Mesothelial cell of epicardium (in vitro differentiated cells): ENCODE measurements around the gene ZNF83. TPM values are rescaled to one million over a fixed set of nuclear protein-coding genes. Genes with fewer than 3 reads are reported as not detected.
A peak's percentile ranks its signal among the peaks of the same experiment; 100 is the strongest.
"Not testable (repeated sequence)": the region's sequence is repeated elsewhere in the genome, so short reads cannot be mapped to it uniquely, and the experiment has no call there.

Experiments
- DNase-seq, 2 experiments: peaks; one replicate each; pipeline ENCODE4 v3.0.0; 2021; ENCODE audit warnings: low spot score in 2 of 2; ENCODE audit not compliant: unreplicated experiment in 2 of 2
- H3K27ac Mint-ChIP-seq: 2 replicates; pipeline ENCODE4 v1.8.0; 2021; ENCODE audit warnings: mixed read lengths
- H3K27me3 Mint-ChIP-seq: 2 replicates; pipeline ENCODE4 v1.8.0; 2021; ENCODE audit warnings: low read depth, mixed read lengths
- H3K36me3 Mint-ChIP-seq: 2 replicates; pipeline ENCODE4 v1.8.0; 2021; ENCODE audit warnings: mixed read lengths
- H3K4me1 Mint-ChIP-seq: 2 replicates; pipeline ENCODE4 v1.8.0; 2021; ENCODE audit warnings: mixed read lengths
- H3K4me3 Mint-ChIP-seq: 2 replicates; pipeline ENCODE4 v1.8.0; 2021; ENCODE audit warnings: mild to moderate bottlenecking, moderate library complexity, mixed read lengths
- H3K9me3 Mint-ChIP-seq: 2 replicates; pipeline ENCODE4 v1.8.0; 2021; ENCODE audit warnings: mixed read lengths
- CTCF ChIP-seq: fragments of 200-600 bp; sonication (generic); IDR thresholded peaks from one replicate; pipeline ENCODE4 v1.5.0; 2021; ENCODE audit warnings: antibody characterized with exemption; ENCODE audit not compliant: unreplicated experiment
- total RNA-seq: library from RNA; stranded (reverse); gene quantifications from 3 replicates; pipeline ENCODE4 v1.2.1, GENCODE V29; 2021

ZNF83 gene
- total RNA-seq, 1 donor from 2014 or later, result 143 TPM

DNA sequence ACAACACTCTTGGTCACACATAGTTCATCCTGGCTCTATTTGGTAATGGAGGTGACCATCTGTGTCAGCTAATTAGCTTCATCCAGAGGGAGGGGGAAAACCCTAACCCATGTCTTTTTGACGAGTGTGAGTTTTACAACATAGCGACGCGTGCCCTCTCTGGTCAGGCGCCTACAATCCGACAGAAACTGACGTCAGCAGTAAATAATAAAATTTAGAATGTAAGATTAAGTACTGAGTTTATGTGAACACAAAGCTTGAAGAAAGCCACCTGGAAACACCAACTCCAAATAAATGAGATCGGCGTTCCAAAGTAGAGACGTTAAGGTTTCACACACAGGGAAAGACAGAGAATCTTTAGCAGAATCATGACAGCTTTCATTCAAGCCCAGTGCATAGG, 1.8 kb upstream of the ZNF83 start:
- Mint-ChIP-seq H3K4me3 (no peak overlapping the region), H3K9me3 (no peaks in the 10 kb centered on the region), H3K4me1 (peaks cover 22% of the 10 kb centered on the region), H3K27me3 (no peaks in the 10 kb centered on the region), H3K36me3 (peaks cover 7% of the 10 kb centered on the region), H3K27ac (no peak overlapping the region)
- no peak for DNase-seq
- no peak for TF ChIP-seq CTCF

- peaks cover 22% of the 10 kb centered on the region for H3K4me1 Mint-ChIP-seq
- peak overlapping the region; percentile 94 for H3K4me3 Mint-ChIP-seq
- H3K36me3 Mint-ChIP-seq, result peaks cover 4% of the 10 kb centered on the region
- H3K27ac Mint-ChIP-seq, result peak overlapping the region; percentile 100
- H3K27me3 Mint-ChIP-seq, result no peaks in the 10 kb centered on the region
- no peak for TF ChIP-seq CTCF
- H3K9me3 Mint-ChIP-seq, result no peaks in the 10 kb centered on the region
- no peak for DNase-seq
Measured at GRCh38 chr19:52638601-52639000, 446 bp upstream of the ZNF83 start.

DNA sequence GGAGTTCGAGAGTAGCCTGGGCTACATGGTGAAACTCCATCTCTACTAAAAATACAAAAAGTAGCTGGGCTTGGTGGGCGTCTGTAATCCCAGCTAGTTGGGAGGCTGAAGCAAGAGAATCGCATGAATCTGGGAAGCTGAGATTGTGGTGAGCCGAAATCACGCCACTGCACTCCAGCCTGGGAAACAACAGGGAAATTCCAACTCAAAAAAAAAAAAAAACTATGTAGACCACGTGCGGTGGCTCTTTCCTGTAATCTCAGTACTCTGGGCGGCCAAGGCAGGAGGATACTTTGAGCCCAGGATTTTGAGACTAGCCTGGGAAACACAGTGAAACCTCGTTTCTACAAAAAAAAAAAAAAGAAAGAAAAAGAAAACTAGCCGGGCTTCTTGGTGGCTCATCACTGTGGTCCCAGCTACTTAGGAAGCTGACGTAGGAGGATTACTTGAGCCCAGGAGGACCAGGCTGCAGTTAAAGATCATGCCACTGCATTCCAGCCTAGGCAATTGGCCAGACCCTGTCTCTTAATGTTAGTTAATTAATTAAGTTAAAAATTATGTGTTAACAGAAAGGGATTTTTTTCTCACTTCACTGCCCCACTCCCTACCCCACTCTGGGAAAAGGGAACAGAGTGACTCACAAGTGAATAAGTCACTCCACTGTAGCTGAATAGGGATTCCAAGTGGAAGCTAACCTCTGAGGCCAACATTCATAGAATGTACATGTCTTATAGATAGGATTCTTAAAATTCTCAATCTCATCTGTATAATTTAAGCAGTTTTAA, 2.2 kb downstream of the ZNF83 start:
- DNase-seq, result no peak
- Mint-ChIP-seq H3K36me3 (peaks cover 1% of the 10 kb centered on the region), H3K27ac (peak overlapping the region; percentile 100), H3K4me1 (peaks cover 13% of the 10 kb centered on the region), H3K9me3 (no peaks in the 10 kb centered on the region), H3K4me3 (peak overlapping the region; percentile 94), H3K27me3 (no peaks in the 10 kb centered on the region)
- TF ChIP-seq CTCF, result no peak

DNA sequence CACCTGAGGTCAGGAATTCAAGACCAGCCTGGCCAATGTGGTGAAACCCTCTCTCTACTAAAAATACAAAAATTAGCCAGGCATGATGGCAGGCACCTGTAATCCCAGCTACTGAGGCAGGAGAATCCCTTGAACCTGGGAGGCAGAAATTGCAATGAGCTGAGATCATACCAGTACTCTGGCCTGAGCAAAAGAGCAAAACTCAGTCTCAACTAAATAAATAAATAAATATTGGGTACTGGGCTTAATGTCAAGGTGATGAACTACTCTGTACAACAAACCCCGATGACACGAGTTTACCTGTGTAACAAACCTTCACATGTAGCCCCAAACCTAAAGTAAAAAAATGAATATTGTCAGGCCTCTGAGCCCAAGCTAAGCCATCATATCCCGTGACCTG, 10.7 kb downstream of the ZNF83 start:
- not testable (repeated sequence) for H3K27ac Mint-ChIP-seq
- H3K36me3 Mint-ChIP-seq, result peaks cover 29% of the 10 kb centered on the region

GRCh38 chr19:52626915-52627314, 11.2 kb downstream of the ZNF83 start:
- Mint-ChIP-seq H3K27me3 (no peaks in the 10 kb centered on the region), H3K4me3 (no peak overlapping the region), H3K9me3 (no peaks in the 10 kb centered on the region), H3K36me3 (peaks cover 33% of the 10 kb centered on the region), H3K4me1 (no peaks in the 10 kb centered on the region), H3K27ac (no peak overlapping the region)
- no peak for DNase-seq
- no peak for TF ChIP-seq CTCF

More for the DNA sequence above, 10.7 kb downstream of the ZNF83 start:
- H3K4me1 Mint-ChIP-seq, DNase-seq, H3K4me3 Mint-ChIP-seq, H3K27me3 Mint-ChIP-seq, H3K9me3 Mint-ChIP-seq: not testable (repeated sequence)

DNA sequence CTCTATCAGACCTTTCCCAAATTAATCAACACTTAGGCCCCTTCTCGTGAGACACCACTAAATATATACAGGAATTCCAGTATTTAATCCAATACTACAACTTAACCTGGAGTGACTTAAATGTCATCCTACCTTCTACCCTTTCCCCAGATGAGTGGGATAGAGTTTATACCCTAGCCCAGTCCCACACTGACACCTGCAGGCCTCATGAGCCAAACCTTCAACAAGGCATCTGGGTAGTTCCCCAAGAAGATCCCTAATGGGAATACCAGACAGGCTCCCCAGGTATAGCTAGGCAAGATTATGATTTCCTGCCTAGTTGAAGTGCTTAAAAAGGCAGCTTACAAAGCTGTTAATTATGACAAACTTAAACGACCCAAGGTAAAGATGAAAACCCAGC, 15.9 kb downstream of the ZNF83 start:
- DNase-seq, result no peak
- Mint-ChIP-seq H3K9me3 (no peaks in the 10 kb centered on the region), H3K4me1 (no peaks in the 10 kb centered on the region), H3K36me3 (peaks cover 25% of the 10 kb centered on the region), H3K27me3 (no peaks in the 10 kb centered on the region), H3K27ac (no peak overlapping the region), H3K4me3 (no peak overlapping the region)
- no peak for TF ChIP-seq CTCF
